HG03097 (cell line): Measurements from ENCODE around the gene ANKS3.

Source experiments
- ATAC-seq: cut with Tn5 transposase; IDR thresholded peaks from one replicate; pipeline ENCODE4 v1.9.1; 2021; ENCODE audit not compliant: unreplicated experiment, low FRiP score

ANKS3 gene

DNA sequence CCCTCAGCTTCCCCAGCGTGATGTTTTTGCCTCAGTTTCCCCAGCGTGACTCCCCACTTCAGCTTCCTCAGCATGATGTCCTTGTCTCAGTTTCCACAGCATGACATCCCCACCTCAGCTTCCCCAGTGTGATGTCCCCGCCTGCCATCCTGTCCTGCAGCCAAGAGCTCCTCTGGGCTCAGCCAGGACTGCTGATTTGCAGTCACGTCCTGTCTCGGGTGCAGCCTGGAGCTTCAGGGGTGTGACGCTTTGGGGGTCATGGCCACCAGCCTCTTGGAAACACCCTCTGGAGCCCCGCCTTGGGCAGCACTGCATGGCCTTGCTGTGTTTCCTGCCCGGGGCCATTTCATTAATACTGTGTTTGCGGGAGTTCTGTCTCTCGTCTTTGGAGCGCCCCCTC, 57.2 kb downstream of the ANKS3 start:
- ATAC-seq, result no peak

DNA sequence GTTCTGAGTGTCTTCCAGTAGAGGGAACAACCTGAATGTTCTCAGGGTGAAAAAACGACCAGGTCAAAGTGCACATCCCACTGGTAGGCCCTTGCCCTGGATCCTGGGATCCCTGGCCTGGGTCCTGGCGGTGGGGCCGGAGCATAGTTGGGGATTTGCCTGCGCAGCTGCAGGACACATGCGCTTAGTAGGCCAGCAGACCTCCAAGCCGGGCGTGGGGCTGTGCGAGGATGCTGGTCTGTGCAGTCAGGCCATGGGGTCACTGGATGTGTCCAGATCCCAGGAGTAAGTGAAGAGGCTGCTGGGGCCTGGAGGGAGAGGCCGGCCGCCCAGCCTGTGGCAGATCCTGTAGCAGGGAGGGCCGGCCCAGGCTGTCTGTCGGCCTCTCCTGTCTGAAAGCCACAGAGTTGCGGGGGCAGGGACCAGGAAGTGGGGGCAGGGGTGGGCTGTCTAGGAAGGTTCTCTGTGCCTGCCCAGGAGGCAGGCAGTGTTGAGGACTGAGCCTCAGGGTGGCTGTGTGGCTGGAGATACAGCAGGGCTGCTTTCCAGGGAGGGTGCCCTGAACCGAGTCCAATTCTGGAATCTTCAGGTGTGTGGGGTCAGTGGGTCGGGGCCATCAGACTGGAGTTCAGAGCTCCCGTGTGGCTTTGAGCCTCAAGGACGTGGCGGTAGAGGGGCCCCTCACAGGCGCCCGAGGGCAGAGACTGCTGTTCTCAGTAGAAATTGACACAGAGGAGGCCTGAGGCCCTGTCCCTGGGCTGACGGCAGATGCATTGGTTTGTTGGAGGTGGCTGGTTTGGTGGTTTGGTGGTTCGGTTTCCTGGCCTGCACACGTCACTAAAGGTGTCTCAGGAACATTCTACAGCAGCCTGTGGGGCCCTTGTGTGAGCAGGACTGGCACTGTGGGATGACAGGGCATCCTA, 57.9 kb downstream of the ANKS3 start:
- ATAC-seq, result no peak

DNA sequence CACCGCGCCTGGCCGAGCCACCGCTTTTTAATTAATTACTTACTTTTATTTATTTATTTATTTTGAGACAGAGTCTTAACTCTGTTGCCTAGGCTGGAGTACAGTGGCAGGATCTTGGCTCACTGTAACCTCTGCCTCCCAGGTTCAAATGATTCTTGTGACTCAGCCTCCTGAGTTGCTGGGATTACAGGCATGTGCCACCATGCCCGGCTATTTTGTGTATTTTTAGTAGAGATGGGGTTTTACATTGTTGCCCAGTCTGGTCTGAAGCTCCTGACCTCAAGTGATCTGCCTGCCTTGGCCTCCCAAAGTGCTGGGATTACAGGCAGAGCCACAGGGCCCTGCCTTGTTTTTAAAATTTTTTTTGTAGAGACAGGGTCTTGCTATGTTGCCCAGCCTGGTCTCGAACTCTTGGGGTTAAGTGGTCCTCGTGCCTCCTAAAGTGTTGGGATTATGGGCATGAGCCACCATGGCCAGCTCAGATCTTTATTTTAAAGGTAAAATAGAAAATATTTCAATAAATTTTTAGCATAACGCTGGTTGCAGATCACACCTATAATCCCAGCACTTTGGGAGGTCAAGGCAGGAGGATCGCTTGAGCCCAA, 59.0 kb downstream of the ANKS3 start:
- no peak for ATAC-seq

DNA sequence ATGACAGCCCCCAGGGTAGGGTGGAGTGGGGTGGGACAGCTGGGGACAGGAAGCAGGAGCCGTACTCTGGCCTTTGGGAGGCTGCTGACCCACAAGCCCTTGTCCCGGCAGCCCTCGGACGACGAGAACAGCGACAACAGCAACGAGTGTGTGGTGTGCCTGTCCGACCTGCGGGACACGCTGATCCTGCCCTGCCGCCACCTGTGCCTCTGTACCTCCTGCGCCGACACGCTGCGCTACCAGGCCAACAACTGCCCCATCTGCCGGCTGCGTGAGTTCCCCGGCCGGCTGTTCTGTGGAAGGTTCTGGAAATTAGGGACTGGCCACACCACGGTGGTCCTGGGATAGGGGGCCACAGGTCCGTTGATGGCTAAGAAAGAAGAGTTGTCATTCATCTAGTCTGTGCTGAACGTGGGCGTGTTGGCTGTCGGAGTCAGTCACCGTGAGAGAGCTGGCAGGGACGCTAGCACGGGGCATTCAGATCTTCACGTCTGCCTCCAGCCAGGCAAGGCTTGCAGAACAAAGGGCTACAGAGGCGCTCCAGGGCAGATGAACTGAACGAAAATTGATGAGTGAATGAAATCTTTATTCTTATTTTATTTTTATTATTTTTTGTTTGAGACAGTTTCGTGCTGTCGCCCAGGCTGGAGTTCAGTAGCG, 60.6 kb downstream of the ANKS3 start:
- ATAC-seq, result no peak

DNA sequence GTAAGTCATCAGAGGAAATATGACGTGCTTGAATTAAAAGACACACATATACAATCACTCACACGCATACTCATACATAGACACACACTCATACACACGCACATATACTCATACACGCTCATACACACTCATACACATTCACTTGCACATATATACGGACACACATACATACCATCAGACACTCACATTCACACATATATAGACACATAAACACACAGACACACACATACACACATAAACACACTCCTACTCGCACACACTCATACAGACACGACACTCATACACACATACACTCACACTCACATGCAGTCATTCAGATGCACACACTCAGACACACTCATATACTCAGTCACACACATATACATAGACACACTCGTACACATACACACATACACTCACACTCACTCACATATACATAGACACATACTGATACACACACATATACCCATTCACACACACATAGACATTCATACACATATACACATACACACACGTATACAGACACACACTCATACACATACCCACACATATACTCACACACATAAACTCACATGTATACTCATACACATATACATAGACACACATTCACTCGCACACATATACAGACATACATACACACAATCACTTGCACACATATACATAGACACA, 65.6 kb downstream of the ANKS3 start:
- ATAC-seq, result no peak

DNA sequence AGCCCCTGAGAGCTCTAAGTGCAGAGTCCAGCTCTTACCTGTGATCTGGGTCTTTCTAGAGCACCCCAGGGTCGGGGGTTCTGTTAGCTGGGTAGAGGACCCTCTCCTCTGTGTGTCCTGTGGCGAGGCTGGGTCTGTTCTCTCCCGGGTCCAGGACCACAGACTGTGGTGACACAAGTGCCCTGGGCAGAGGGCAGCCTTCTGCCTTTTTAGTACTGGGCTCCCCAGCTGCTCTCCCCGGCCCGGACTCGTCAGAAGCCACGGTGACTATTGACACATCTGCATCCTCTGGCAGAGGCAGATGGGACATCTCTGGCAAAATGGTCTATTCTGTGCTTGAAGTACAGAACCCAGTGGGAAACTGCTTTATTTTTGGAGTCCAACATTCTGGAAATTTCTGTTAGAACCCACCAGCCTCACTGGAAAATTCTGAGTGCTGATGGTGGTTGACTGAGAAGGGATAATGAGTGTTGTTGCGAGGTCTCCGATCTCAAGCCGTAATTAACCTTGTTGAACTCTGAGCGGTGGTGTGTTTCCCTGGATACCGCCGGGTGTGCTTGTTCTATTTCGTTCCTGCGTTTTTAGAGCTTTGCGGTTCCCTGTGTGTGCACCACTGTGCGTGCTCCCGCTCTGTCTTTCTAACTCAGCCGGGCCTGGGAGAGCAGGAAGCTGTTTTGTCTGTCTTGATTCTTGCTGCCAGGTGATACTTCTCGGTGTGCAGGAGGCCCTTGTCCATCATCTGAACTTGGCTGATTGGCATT, 66.7 kb downstream of the ANKS3 start:
- ATAC-seq, result no peak

DNA sequence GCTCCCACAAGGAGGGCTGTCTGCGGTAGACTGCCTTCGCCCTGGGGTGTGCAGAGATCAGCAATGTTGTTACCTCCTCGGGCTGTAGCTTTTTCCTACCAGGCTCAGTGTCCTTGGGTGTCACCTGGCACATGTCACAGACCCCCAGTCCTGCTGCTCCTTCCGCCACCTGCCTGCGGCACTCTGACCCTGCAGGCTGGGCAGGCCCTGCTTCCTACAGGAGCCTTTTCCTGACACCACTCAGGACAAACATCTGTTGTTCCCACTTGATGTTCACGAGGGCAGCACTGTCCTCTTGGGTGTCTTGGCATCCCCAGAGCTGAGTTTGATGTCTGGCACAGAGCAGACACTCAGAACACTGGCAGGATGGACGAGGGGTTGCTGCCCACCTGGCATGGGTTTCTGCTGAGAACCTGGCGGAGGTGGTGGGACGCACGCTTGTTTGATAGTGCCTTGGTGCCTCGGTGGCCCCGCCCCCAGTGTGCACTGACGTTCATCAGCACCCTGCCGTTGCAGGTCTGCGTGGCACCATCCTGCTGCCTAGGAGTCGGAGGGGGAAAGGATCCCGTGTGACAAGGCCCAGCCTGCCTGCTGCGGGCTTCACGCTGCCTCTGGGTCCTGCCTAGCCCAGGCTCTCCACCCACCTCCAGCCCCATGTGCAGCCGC, 67.4 kb downstream of the ANKS3 start:
- no peak for ATAC-seq

DNA sequence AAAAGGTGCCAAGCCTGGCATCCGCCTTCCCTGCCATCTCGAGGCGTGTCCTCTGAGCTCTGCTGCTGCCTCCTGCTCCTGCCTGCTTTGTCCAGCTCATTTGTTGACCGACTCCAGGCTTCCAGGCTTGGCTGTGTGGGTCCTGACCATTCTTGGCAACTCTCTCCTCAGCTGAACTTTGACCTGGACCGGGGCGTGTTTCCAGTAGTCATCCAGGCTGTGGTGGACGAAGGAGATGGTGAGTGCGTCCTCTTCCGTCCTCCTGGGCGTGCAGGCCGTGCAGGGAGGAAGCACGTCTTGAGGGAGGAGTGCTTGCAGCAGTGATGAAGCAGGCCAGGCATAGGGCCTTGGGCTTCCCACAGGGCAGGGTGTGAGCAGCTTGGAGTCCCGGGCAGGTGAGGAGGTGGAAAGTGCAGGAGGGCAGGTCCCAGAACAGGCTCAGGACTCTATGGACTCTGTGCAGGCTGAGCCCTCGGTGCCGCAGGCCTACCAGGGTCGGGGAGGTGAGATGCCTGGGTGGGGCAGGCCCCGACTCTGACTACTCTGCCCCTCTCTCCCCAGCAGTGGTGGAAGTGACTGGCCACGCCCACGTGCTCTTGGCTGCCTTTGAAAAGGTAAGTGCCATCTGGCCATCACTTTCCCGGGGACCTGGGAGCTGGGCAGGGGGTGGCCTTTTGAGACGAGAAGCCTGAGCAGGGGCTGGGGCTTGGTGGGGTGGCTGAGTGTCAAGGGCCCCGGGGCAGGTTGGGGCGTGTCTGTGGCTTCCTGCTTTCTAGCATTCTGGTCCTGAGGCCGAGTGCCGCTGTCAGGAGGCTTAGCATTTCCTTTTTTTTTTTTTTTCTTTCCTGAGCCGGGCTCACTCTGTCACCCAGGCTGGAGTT, 69.3 kb downstream of the ANKS3 start:
- no peak for ATAC-seq

DNA sequence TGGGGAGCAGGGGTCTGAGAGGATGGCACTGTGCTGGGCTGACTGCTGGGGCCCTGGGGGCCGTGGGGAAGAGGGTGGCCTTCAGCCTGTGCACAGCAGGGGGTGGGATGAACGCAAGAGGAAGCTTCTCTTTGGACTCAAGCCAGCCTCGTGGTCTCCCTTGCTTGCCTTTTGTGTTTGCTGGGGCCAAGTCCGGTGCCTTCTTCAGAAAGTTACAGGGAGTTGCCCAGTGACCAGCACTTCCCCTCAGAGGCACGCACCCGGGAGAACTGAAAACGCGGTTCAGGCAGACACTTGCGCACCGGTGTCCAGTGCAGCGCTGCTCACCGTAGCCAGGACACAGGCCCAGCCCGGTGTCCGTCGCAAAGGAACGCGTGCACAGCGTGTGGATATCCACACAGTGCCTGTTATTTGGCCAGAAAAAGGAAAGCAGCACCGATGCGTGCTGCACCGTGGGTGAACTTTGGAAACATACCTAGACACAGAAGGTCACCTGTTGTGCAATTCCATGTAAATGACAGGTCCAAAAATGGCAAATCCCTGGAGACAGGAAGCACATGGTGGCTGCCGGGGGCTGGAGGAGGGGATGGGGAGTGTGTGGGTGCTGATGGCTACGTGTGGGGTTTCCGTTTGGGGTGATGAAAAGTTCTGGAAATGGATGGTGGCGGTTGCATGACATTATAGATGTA, 70.2 kb downstream of the ANKS3 start:
- no peak for ATAC-seq

DNA sequence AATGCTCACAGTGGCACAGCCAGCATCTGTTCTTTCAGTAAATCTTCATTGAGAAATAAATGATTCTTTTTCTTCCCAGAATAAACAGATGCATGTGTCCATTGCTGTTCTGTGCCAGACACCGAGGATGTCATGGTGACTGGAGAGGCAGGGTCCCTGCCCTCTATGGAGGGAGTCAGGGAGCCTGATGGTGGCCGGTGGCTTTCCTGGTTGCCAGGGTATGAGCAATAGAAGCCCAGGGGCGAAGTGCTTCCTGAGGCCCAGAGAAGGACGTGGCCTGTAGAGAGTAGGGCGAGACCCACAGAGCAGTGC, 70.7 kb downstream of the ANKS3 start:
- ATAC-seq, result no peak

DNA sequence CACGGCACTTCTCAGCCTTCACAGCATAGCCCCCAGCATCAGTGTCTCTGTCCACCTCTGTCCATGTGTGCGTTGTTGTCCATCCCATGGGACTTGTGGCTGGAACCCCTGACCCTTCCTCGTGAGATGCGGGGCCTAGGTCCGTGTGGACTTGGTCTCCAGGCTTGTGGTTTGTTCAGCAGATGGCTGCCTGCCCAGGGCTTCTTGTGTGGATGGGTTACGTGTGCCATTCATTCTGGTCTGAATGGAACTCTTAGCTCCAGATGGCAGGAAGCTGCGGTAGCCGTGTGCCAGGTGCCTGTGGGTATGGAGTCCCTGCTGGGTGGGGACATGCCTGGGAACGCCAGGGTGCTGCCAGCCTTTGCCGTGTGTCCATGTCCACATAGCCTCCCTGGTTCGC, 72.4 kb downstream of the ANKS3 start:
- no peak for ATAC-seq

DNA sequence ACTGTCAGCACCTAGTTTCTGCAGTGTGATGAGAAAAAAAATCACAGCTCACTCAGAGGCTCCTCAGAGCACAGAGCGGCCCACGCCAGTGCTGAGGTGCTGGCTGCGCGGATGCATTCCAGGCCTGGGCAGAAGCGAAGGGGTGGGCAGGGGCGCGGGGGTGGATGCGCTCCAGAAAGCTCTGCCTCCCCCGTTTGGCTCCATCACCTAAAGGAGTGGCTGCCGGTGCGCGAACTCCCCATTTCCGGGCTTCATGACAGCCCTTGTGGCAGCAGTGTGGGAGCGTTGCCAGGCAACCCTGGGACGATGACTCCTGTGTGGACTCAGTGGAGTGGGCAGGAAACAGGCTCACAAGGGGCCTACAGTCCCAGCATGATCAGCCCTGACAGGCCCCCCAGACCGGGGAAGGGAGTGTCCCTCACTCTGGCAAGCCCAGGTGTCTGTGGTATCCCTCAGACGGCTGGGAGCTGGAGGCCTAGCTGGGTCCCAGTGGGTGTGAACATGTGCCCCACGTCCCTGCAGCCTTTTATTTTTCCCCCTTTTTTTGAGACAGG, 73.5 kb downstream of the ANKS3 start:
- no peak for ATAC-seq

DNA sequence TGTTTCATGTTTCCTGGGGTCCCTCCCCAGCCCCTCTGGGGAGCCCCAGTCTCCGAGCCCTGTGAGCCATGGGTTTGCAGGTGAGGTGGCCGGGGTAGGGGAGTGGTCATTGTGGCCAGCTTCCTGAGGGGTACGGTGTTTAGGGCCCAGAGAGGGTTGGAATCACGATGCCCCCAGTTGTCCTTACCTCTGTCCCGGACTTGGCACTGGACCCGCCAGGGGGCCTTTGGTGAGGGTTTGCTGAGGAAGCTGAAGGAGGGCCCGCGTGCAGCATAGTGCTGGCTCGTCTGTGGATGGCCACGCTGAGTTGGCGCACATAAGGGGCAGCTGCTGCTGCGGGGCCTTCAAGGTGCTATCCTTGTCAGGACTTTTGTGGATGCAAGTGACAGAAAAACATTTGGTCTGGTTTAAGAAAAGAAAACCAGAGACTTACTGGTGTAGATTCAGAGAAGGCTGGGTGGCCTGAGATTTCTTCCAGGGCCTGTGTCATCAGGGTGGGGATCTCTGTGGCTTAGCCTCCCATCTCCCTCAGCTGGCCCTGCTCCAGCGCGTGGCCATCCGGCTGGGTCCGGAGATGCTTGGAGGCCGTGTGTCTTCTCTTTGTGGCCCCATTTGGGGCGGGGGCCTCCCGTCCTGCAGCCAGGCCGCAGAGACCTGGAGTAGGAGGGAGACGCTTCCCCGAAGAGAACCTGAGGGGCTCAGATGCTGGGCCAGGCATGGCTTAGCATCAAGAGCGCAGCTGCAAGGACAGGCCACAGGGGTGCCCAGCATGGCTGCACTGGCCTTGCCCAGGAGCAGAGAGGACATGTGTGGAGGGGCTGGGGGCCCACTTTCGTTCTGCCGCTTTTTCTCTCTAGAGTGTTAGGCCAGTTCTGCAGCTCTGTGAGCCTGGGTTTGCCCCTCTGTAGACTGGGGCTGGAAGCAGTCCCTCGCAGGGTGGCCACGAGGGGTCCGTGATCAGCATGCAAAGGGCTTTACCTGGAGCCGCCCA, 74.4 kb downstream of the ANKS3 start:
- ATAC-seq, result no peak

DNA sequence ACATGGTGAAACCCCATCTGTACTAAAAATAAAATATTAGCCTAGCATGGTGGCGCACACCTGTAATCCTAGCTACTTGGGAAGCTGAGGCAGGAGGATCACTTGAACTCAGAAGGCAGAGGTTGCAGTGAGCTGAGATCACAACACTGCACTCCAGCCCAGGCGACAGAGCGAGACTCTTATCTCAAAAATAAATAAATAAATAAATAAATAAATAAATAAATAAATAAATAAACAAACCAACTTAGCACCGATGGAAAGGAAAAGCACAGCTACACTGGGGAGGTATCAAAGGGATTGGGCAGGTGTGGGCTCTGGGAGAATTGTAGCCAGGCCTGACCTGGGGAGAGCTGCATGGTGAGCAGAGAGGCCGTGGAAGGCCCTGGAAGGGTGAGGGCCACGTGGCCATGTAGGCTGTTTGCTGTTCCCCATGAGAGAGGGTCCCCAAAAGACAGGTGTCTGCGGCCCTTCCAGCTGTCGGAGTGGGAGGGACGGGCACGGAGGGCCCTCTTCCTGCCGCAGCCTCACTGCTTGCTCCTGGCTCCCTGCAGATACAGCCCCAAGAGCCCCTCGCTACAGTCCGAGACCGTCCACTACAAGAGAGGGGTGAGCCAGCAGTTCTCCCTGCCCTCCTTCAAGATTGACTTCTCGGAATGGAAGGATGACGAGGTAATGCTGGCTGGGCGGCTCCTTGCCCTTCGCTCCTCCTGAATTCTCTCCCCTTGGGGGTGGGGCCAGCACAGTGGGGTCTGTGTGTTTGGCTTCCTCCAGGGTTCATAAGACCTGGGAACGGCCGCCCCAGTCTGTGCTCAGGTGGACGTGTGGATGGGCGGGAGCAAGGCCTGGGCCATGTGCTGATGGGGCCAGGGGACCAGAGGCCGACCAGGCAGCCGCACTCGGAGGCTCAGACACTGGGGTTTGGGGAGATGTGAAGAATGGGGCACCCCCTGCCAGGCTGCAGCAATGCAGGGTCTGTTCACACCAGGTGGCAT, 77.1 kb downstream of the ANKS3 start:
- ATAC-seq, result no peak

DNA sequence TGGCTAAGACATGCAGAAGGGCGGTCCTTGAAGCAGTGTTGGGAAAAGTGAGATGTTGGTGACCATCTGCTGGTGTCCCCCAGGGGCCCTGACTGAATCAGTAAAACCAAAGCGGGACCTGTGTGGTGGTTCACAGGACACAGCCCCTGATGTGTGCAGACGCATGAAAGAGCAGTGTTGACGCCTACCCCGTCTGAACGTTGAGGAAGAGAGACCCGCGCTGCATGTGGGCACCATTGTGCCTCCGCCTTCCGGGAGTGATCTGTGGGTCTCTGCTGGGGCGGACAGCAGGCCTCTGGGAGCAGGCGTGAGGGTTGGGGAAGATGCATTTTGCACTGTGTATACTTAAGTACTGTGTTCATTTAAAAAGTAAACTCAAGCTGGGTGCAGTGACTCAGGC, 77.8 kb downstream of the ANKS3 start:
- ATAC-seq, result no peak

DNA sequence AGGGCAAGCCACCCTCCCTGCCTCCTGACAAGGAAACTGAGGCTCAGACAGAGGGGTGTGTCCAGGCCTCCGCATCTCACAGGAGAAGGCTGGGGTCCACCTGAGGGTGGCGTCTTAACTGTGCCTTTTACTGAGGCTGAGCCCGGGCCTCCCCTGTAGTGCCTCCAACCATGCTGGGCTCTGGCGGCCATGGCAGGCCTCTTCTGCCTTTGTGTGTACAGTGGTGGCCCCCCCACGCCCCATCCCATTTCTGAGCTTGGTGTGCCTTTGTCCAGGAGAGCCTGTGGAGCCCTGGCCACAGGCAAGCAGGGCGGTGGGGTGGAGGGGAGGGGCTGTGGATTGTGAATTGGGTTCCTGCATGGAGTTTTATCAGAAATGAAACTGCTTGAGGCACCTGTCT, 78.3 kb downstream of the ANKS3 start:
- no peak for ATAC-seq
